T-helper 22 cell (primary cell): Measurements from ENCODE around the gene RABL6.
A peak's percentile ranks its signal among the peaks of the same experiment; 100 is the strongest.
"Not testable (repeated sequence)": the region's sequence is repeated elsewhere in the genome, so short reads cannot be mapped to it uniquely, and the experiment has no call there.

Experiments used
- DNase-seq: peaks from one replicate; pipeline ENCODE4 v3.0.0-alpha.2; 2020; ENCODE audit warnings: low read depth

RABL6 gene

GRCh38 chr9:136881691-136882108, 74.0 kb downstream of the RABL6 start:
- no peak for DNase-seq

DNA sequence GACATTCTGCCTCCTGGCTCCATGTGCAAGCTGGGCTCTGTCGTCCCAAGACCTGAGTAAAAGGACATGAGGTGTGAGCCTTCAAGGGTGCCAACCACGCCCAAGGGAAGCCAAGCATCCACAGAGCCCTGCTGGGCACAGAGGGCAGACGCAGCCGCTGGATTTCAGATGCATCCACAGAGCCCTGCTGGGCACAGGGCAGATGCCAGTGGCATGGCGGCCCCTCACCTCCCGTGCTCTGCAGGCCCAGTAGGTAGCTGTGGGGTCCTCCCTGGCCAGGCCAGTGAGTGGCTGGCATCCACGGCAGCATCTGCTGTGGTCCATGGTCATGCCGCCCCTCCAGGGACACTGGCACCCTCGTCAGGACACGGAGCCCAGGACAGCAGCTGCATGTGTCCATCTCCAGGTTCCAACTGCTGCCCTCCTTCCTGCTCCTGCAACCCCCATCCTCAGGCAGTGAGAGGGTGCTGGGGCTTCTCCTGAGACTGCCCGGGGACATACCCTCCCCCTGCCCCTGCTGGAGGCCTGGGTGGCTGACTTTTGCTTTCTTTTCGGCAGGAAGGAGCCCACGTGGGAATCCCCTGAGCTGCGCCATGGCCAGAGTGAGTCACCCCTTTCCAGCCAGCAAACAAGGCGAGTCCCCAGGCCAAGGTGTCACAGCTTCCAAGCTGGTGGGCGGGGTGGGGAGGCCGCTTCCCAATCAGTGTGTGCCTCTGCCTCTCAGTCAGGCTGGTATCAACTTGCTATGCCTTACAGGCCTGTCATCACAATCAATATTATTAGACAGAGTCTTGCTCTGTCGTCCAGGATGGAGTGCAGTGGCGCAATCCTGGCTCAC, 74.6 kb downstream of the RABL6 start:
- DNase-seq: peak; percentile 87

DNA sequence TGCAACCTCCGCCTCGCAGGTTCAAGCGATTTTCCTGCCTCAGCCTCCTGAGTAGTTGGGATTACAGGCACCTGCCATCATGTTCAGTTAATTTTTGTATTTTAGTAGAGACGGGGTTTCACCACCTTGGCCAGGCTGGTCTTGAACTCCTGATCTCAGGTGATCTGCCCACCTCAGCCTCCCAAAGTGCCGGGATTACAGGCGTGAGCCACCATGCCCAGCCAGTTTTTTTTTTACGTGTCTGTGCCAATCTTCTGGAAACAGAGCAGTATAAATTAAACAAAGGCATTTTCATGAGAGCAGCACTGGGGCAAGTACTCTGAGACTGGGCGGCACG, 75.2 kb downstream of the RABL6 start:
- not testable (repeated sequence) for DNase-seq

DNA sequence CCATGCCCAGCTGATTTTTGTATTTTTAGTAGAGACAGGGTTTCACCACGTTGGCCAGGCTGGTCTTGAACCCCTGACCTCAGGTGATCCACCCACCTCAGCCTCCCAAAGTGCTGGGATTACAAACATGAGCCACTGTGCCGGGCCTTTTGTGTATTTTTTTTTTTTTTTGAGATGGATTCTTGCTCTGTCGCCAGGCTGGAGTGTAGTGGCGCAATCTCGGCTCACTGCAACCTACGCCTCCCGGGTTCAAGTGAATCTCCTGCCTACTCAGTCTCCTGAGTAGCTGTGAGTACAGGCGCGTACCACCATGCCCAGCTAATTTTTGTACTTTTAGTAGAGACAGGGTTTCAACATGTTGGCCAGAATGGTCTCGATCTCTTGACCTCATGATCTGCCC, 75.9 kb downstream of the RABL6 start:
- not testable (repeated sequence) for DNase-seq

- DNase-seq: peak; percentile 96
Measured at GRCh38 chr9:136885950-136886578, 78.3 kb downstream of the RABL6 start, which contains the start of gene TRAF2. TRAF2 (plus strand) TSS chr9:136886516; CDS start chr9:136898741, 12,225 bp downstream.

GRCh38 chr9:136886610-136887597, 79.2 kb downstream of the RABL6 start:
- peak; percentile 71 for DNase-seq

DNA sequence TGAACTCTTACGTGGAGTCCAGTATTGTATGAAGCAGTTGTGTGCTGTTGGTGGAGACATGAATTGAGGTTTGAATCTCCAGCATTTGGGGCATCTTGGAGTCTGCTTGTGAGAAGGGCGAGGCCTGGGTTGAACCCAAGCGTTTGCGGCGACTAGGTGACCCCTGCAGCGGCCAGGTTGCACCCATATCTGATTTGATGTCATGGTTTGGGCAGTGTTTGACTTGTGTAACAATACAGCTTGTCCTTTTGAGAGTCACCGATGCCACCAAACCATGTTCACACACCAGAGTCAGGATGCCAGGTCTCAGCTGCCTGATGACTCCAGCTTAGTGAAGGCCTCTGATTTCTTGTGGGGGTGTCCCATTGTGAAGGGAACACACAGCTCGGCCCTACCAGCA, 80.7 kb downstream of the RABL6 start:
- DNase-seq: no peak

DNA sequence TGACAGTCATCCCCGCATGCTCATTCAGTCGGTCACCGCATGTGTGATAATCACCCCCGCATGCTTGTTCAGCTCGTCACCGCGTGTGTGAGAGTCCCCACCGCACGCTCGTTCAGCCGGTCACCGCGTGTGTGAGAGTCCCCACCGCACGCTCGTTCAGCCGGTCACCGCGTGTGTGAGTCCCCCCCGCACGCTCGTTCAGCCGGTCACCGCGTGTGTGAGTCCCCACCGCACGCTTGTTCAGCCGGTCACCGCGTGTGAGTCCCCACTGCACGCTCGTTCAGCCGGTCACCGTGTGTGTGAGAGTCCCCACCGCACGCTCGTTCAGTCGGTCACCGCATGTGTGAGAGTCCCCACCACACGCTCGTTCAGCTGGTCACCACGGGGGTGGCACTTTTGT, 82.1 kb downstream of the RABL6 start:
- DNase-seq: no peak

DNA sequence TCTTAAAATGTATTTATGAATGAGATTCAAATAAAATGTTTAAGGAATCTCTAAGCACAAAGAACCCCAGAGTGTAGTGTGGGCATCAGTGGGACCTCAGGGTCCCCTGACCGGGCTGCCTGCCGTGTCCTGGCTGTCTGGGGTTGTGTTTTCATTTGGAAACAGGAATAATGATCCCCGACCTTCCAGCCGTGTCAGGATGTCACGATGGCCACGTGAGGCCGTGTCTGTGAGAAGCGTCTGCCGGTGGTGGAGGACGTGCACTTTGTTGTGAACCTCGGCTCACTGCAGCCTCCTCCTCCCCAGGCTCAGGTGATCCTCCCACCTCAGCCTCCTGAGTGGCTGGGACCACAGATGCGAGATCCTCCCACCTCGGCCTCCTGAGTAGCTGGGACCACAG, 82.9 kb downstream of the RABL6 start:
- DNase-seq: no peak
